CD4-positive, alpha-beta T cell (primary cell): ENCODE data around the gene KIAA1328. TPM values are rescaled to one million over a fixed set of nuclear protein-coding genes. Genes with fewer than 3 reads are reported as not detected.

Experiments used
- ATAC-seq: fragments of 200-7000 bp; cut with Tn5 transposase; one replicate; pipeline ENCODE4 v1.10.0; 2022; ENCODE audit warnings: mild to moderate bottlenecking; ENCODE audit not compliant: poor library complexity
- CTCF ChIA-PET: fragments of 350-600 bp; sonication (Branson Sonifier 250); formaldehyde crosslinking; loops from one replicate; lab custom pipeline; 2021; ENCODE audit warnings: antibody characterized with exemption, inconsistent platforms; lab: Charles Lee
- POLR2A ChIA-PET: fragments of 350-600 bp; sonication (Branson Sonifier 250); formaldehyde crosslinking; loops from one replicate; lab custom pipeline; 2021; ENCODE audit warnings: antibody characterized with exemption, inconsistent platforms; lab: Charles Lee
- DNase-seq, 14 experiments: peaks; one replicate each; pipeline ENCODE4 v3.0.0-alpha.2; 2013 to 2020; ENCODE audit warnings: mixed read lengths in 2 of 14
- H3K27ac ChIP-seq, 2 donors: one replicate each; pipeline versions ENCODE4 v1.5.1 to v1.7.0; 2013; ENCODE audit warnings: low read length in 2 of 2, low read depth in 1 of 2, mild to moderate bottlenecking in 1 of 2
- H3K27me3 ChIP-seq, 2 experiments: 1 replicate in 1 of 2; 2 replicates in 1 of 2; pipeline versions ENCODE4 v1.6.1 to v1.7.0; 2013; ENCODE audit warnings: low read length in 2 of 2, control low read depth in 1 of 2, mild to moderate bottlenecking in 1 of 2, moderate library complexity in 1 of 2; ENCODE audit not compliant: insufficient read depth in 2 of 2, control insufficient read depth in 1 of 2
- H3K36me3 ChIP-seq: one replicate; pipeline ENCODE4 v1.6.1; 2013; ENCODE audit warnings: low read length, control low read depth; ENCODE audit not compliant: insufficient read depth
- H3K4me1 ChIP-seq: one replicate; pipeline ENCODE4 v1.6.1; 2013; ENCODE audit warnings: low read length, control low read depth; ENCODE audit not compliant: insufficient read depth
- H3K4me3 ChIP-seq: one replicate; pipeline ENCODE4 v1.5.1; 2013; ENCODE audit warnings: mild to moderate bottlenecking, low read length, moderate library complexity
- H3K9me3 ChIP-seq, 2 experiments: 1 replicate in 1 of 2; 2 replicates in 1 of 2; pipeline versions ENCODE4 v1.6.1 to v1.7.0; 2013; ENCODE audit warnings: low read length in 2 of 2, mild to moderate bottlenecking in 2 of 2, control low read depth in 1 of 2, moderate library complexity in 1 of 2; ENCODE audit not compliant: control insufficient read depth in 1 of 2, insufficient read depth in 1 of 2
- H3K27ac Mint-ChIP-seq: one replicate; pipeline ENCODE4 v1.8.0; 2020; ENCODE audit warnings: mixed read lengths
- H3K27me3 Mint-ChIP-seq: one replicate; pipeline ENCODE4 v1.8.0; 2021; ENCODE audit warnings: mixed read lengths
- H3K36me3 Mint-ChIP-seq: one replicate; pipeline ENCODE4 v1.8.0; 2021; ENCODE audit warnings: low read depth, mixed read lengths
- H3K4me1 Mint-ChIP-seq: one replicate; pipeline ENCODE4 v1.8.0; 2021; ENCODE audit warnings: low read depth, mixed read lengths
- H3K4me3 Mint-ChIP-seq: one replicate; pipeline ENCODE4 v1.8.0; 2020; ENCODE audit warnings: mild to moderate bottlenecking, mixed read lengths
- H3K9me3 Mint-ChIP-seq: one replicate; pipeline ENCODE4 v1.8.0; 2020; ENCODE audit warnings: mixed read lengths
- CTCF ChIP-seq: fragments of 200-600 bp; IDR thresholded peaks from one replicate; pipeline ENCODE4 v1.8.0; 2022; ENCODE audit warnings: antibody characterized with exemption, mild to moderate bottlenecking
- intact Hi-C, 2 experiments: fragments of 100-400 bp; cut with DNase I in 1 of 2; cut with micrococcal nuclease in 1 of 2; formaldehyde crosslinking; loops; one replicate each; pipeline versions ENCODE4 v1.15.1 to v1.9.0; 2023 to 2025; cut with DNase I, micrococcal nuclease
- total RNA-seq, 174 experiments: library from RNA in 2 of 174; stranded (reverse) in 2 of 174; gene quantifications; one replicate each; pipeline ENCODE4 v1.2.3 and lab custom pipeline; 2021 to 2026

The KIAA1328 gene
- total RNA-seq, 2 experiments from 2014 or later: 8.7 to 9.4 TPM

- Mint-ChIP-seq H3K9me3 (peaks cover 11% of the 10 kb centered on the region), H3K27ac (no peak overlapping the region), H3K27me3 (no peaks in the 10 kb centered on the region), H3K36me3 (peaks cover 86% of the 10 kb centered on the region), H3K4me1 (no peaks in the 10 kb centered on the region), H3K4me3 (no peak overlapping the region)
- ChIA-PET POLR2A (no interaction called here), CTCF (no interaction called here)
- Histone ChIP-seq H3K27me3 (no peaks in the 10 kb centered on the region), H3K4me1 (no peaks in the 10 kb centered on the region), H3K36me3 (no peaks in the 10 kb centered on the region), H3K4me3 (no peak overlapping the region), H3K9me3 (peaks cover 3 to 9% of the 10 kb centered on the region in 2 experiments), H3K27ac (no peak overlapping the region)
- no peak for TF ChIP-seq CTCF
- ATAC-seq (no peak), DNase-seq (no peak)
- intact Hi-C loops: no loop called here
These were observed 145.8 kb downstream of the KIAA1328 start for GRCh38 chr18:36974686-36975085.

- intact Hi-C loops: no loop called here
These were observed 148.2 kb downstream of the KIAA1328 start for GRCh38 chr18:36977121-36977520.

GRCh38 chr18:36993068-36993467 is 164.1 kb downstream of the KIAA1328 start:
- H3K27ac ChIP-seq: no peak overlapping the region
- peaks cover 7 to 14% of the 10 kb centered on the region in 2 experiments for H3K9me3 ChIP-seq
- DNase-seq: no peak
- H3K4me1 Mint-ChIP-seq: no peaks in the 10 kb centered on the region
- no peaks in the 10 kb centered on the region for H3K4me1 ChIP-seq
- CTCF ChIA-PET: no interaction called here
- peaks cover 11% of the 10 kb centered on the region for H3K9me3 Mint-ChIP-seq
- intact Hi-C loops: no loop called here
- no peaks in the 10 kb centered on the region for H3K27me3 Mint-ChIP-seq
- no peak for ATAC-seq
- no peaks in the 10 kb centered on the region for H3K27me3 ChIP-seq
- no peaks in the 10 kb centered on the region for H3K36me3 ChIP-seq
- H3K36me3 Mint-ChIP-seq: peaks cover 63% of the 10 kb centered on the region
- H3K4me3 ChIP-seq: no peak overlapping the region
- H3K4me3 Mint-ChIP-seq: no peak overlapping the region
- no peak overlapping the region for H3K27ac Mint-ChIP-seq
- TF ChIP-seq CTCF: no peak
- POLR2A ChIA-PET: no interaction called here

More at GRCh38 chr18:36977121-36977520, 148.2 kb downstream of the KIAA1328 start:
- no peaks in the 10 kb centered on the region for H3K27me3 Mint-ChIP-seq
- H3K4me1 Mint-ChIP-seq: no peaks in the 10 kb centered on the region
- POLR2A ChIA-PET: no interaction called here
- H3K36me3 Mint-ChIP-seq: peaks cover 85% of the 10 kb centered on the region
- H3K27me3 ChIP-seq: no peaks in the 10 kb centered on the region
- no peaks in the 10 kb centered on the region for H3K36me3 ChIP-seq
- H3K9me3 ChIP-seq: peaks cover 3 to 4% of the 10 kb centered on the region in 2 experiments
- no peak for TF ChIP-seq CTCF
- H3K9me3 Mint-ChIP-seq: peaks cover 5% of the 10 kb centered on the region
- ATAC-seq: no peak
- DNase-seq: no peak
- no peak overlapping the region for H3K4me3 ChIP-seq
- no peaks in the 10 kb centered on the region for H3K4me1 ChIP-seq
- no peak overlapping the region for H3K27ac Mint-ChIP-seq
- H3K4me3 Mint-ChIP-seq: no peak overlapping the region
- no peak overlapping the region for H3K27ac ChIP-seq
- CTCF ChIA-PET: interaction anchor here (1.0 kb wide), 1 partner anchor 14 kb away, joined by 3 read pairs; no protein-coding TSS in a partner anchor
